ENCODE results near the gene UNC5C.

DNA sequence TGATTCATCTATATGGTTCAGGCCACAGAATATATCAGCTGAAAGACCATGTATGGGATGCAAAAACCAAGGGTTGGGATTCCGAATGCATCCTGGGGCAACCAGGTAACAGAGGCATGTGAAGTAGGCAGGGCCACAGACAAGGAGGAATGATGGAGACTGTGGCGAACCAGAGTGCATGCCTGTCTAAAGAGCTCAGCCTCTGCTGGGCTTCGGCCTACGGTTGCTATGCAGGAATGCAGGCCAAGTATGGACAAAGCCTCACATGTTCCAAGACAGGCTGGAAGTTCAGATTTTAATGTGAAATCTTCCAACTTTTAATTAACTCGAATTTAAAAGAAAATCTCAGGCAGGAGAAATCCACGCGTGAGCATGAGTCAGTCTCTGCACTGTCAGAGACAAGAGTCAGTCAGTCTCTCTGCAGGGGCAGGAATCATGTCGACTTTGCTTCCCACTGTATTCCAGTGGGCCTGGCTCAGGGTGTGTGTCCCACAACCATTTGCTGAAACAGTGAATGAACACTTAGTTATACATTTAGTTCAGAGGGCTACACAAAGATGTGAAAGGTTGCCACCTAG, 344.4 kb downstream of the UNC5C start:
- TF ChIP-seq, protein P1, sequence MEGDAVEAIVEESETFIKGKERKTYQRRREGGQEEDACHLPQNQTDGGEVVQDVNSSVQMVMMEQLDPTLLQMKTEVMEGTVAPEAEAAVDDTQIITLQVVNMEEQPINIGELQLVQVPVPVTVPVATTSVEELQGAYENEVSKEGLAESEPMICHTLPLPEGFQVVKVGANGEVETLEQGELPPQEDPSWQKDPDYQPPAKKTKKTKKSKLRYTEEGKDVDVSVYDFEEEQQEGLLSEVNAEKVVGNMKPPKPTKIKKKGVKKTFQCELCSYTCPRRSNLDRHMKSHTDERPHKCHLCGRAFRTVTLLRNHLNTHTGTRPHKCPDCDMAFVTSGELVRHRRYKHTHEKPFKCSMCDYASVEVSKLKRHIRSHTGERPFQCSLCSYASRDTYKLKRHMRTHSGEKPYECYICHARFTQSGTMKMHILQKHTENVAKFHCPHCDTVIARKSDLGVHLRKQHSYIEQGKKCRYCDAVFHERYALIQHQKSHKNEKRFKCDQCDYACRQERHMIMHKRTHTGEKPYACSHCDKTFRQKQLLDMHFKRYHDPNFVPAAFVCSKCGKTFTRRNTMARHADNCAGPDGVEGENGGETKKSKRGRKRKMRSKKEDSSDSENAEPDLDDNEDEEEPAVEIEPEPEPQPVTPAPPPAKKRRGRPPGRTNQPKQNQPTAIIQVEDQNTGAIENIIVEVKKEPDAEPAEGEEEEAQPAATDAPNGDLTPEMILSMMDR (IDR thresholded peaks at IDR 0.05): no peak
- TF ChIP-seq POLR2AphosphoS5 (IDR thresholded peaks at IDR 0.05; ENCODE audit: low read depth, low read length) (no peak), TCF7L2 (IDR thresholded peaks at IDR 0.05; ENCODE audit: low read depth, low read length) (no peak), SIN3A (IDR thresholded peaks at IDR 0.05; ENCODE audit: borderline replicate concordance, insufficient read depth, low read depth, low read length) (no peak)
- TF ChIP-seq, protein P2, sequence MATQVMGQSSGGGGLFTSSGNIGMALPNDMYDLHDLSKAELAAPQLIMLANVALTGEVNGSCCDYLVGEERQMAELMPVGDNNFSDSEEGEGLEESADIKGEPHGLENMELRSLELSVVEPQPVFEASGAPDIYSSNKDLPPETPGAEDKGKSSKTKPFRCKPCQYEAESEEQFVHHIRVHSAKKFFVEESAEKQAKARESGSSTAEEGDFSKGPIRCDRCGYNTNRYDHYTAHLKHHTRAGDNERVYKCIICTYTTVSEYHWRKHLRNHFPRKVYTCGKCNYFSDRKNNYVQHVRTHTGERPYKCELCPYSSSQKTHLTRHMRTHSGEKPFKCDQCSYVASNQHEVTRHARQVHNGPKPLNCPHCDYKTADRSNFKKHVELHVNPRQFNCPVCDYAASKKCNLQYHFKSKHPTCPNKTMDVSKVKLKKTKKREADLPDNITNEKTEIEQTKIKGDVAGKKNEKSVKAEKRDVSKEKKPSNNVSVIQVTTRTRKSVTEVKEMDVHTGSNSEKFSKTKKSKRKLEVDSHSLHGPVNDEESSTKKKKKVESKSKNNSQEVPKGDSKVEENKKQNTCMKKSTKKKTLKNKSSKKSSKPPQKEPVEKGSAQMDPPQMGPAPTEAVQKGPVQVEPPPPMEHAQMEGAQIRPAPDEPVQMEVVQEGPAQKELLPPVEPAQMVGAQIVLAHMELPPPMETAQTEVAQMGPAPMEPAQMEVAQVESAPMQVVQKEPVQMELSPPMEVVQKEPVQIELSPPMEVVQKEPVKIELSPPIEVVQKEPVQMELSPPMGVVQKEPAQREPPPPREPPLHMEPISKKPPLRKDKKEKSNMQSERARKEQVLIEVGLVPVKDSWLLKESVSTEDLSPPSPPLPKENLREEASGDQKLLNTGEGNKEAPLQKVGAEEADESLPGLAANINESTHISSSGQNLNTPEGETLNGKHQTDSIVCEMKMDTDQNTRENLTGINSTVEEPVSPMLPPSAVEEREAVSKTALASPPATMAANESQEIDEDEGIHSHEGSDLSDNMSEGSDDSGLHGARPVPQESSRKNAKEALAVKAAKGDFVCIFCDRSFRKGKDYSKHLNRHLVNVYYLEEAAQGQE (IDR thresholded peaks at IDR 0.05; ENCODE audit: insufficient read depth in 1 of 2, low read depth in 2 of 2, low read length in 1 of 2): no peak

All from Panc1 (cell line).